Muscle layer of colon (tissue), 2 donors: ENCODE results near the gene NAV2.

ENCODE experiments used
- H3K27ac ChIP-seq: one replicate; pipeline ENCODE4 v1.7.0; 2013; ENCODE audit warnings: low read depth, mild to moderate bottlenecking, low read length, moderate library complexity
- H3K27me3 ChIP-seq, 2 donors: one replicate each; pipeline ENCODE4 v1.7.0; 2013; ENCODE audit warnings: low read length in 2 of 2, mild to moderate bottlenecking in 2 of 2; ENCODE audit not compliant: insufficient read depth in 2 of 2, control insufficient read depth in 1 of 2
- H3K36me3 ChIP-seq: one replicate; pipeline ENCODE4 v1.7.0; 2013; ENCODE audit warnings: mild to moderate bottlenecking, low read length; ENCODE audit not compliant: insufficient read depth
- H3K4me1 ChIP-seq: one replicate; pipeline ENCODE4 v1.7.0; 2013; ENCODE audit warnings: mild to moderate bottlenecking, low read length; ENCODE audit not compliant: insufficient read depth
- H3K4me3 ChIP-seq, 2 donors: one replicate each; pipeline ENCODE4 v1.7.0; 2013; ENCODE audit warnings: low read length in 2 of 2, low read depth in 1 of 2, mild to moderate bottlenecking in 1 of 2, moderate library complexity in 1 of 2
- H3K9ac ChIP-seq: one replicate; pipeline ENCODE4 v1.7.0; 2013; ENCODE audit warnings: low read length
- H3K9me3 ChIP-seq: one replicate; pipeline ENCODE4 v1.7.0; 2013; ENCODE audit warnings: mild to moderate bottlenecking, low read length
- donor health status: abdominal sarcoma.
- donor health status: Adenocarcinoma of cecum.

NAV2 gene

DNA sequence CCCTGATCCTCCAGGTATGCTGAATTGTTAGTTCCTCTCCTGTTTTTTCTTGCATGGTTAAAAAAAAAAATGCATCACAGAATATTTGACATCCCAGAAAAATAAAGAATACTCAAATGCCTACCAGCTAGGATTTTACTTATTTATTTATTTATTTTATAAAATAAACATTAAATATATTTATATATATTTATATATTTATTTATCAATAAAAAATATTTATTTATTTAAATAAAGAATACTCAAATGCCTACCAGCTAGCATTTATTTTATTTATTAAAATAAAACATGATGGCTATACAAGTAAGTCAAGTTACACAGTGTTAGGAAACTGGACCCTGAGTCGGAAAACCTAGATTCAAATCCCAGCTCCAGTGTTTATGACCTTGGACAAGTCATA, 164.1 kb downstream of the NAV2 start:
- H3K27me3 ChIP-seq, result no peaks in the 10 kb centered on the region

DNA sequence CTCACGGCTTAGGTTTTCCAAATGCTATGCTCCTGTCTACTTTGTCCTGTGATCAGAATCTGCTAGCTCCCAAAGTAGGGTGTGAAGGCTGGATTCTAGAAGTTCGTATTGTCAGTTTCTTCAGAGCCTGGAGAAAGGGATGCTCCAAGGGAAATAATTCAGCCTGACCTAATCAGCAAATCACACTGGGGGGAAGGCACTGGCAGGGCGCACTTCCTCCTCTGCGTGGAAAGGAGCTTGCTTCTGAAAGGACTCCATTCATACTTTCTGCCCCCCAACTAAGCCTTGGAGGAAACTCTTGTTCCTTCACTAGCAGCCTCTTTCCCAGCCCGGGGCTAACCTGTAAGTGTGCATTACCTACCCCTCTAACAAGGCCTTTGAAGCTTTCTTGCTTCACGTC, 165.9 kb downstream of the NAV2 start:
- Histone ChIP-seq H3K36me3 (peaks cover 29% of the 10 kb centered on the region), H3K27ac (no peak overlapping the region), H3K9me3 (no peaks in the 10 kb centered on the region), H3K4me1 (peaks cover 25% of the 10 kb centered on the region), H3K27me3 (no peaks in the 10 kb centered on the region), H3K9ac (no peak overlapping the region), H3K4me3 (no peak overlapping the region)

More for the DNA sequence above, 164.1 kb downstream of the NAV2 start:
- peaks cover 25% of the 10 kb centered on the region for H3K4me1 ChIP-seq
- no peak overlapping the region for H3K9ac ChIP-seq
- H3K9me3 ChIP-seq, result no peaks in the 10 kb centered on the region
- no peak overlapping the region for H3K27ac ChIP-seq
- H3K36me3 ChIP-seq, result peaks cover 21% of the 10 kb centered on the region
- H3K4me3 ChIP-seq, result no peak overlapping the region

DNA sequence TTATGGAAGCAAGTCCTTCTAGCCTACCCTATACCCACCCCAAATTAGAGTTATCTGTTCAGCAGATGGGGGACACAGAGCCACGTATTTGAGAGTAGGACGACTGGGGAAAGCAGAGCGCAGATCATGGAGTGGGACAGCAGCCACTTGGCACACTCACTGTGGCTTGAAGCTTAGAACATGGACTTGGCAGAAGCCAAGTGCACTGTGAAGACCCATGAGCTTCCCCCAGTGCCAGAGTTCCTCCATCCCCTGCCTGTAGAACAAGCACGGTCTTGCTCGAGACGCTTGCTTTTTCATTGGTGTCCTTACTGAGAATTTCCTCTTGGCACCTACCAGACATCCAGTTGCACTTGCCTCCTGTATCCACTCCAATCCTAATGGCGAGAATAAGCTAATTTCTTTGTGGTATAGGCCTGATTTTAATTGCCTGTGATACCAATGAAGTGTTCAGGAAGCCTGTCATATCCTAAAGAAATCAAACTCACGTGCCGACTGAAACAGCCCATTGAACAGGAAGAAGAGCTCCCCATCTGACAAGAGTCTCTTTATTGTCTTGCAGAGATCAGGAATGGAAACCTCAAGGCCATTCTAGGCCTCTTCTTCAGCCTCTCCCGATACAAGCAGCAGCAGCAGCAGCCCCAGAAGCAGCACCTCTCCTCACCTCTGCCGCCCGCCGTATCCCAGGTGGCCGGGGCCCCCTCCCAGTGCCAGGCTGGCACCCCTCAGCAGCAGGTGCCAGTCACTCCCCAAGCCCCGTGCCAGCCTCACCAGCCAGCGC, 166.9 kb downstream of the NAV2 start:
- Histone ChIP-seq H3K27me3 (no peaks in the 10 kb centered on the region), H3K4me1 (peaks cover 25% of the 10 kb centered on the region), H3K4me3 (peak overlapping the region in 1 of 2 donors; percentile 6), H3K27ac (no peak overlapping the region), H3K9ac (no peak overlapping the region), H3K36me3 (peaks cover 34% of the 10 kb centered on the region), H3K9me3 (no peaks in the 10 kb centered on the region)

DNA sequence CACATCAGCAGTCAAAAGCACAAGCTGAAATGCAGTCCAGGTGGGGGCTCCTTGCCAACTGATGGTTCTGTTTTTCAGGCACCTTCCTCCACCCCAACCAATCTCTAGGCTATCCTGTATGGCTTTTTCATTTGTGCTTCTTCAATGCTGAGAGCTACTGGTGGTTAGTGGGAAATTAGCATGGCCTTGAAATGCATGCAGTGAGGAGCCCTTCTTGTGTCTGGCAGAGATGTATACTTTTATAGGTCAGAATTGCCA, 167.4 kb downstream of the NAV2 start:
- Histone ChIP-seq H3K9ac (no peak overlapping the region), H3K27ac (no peak overlapping the region), H3K9me3 (no peaks in the 10 kb centered on the region), H3K27me3 (no peaks in the 10 kb centered on the region), H3K4me1 (peaks cover 25% of the 10 kb centered on the region), H3K36me3 (peaks cover 37% of the 10 kb centered on the region), H3K4me3 (no peak overlapping the region)

DNA sequence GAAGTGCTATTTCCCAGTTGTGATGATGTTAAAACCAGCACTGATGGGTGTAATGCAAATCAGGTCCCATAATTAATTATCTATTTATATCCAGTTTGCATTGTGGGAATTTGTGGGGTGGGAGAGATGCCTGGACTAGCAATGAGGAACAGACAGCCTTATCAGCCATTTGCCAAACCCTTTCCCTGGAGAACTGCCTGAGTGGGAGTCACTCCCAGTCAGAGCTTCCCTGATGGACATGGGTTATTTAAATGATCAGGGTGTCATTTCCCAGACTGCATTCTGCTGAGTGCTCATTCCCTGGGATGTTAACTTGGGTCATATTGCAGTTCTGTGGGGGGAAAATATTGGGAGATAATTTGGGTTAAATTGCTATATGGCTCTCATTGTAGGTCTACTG, 168.5 kb downstream of the NAV2 start:
- no peaks in the 10 kb centered on the region for H3K9me3 ChIP-seq
- no peak overlapping the region for H3K9ac ChIP-seq
- H3K36me3 ChIP-seq, result peaks cover 37% of the 10 kb centered on the region
- peaks cover 25% of the 10 kb centered on the region for H3K4me1 ChIP-seq
- no peak overlapping the region for H3K27ac ChIP-seq
- no peaks in the 10 kb centered on the region for H3K27me3 ChIP-seq
- H3K4me3 ChIP-seq, result no peak overlapping the region

DNA sequence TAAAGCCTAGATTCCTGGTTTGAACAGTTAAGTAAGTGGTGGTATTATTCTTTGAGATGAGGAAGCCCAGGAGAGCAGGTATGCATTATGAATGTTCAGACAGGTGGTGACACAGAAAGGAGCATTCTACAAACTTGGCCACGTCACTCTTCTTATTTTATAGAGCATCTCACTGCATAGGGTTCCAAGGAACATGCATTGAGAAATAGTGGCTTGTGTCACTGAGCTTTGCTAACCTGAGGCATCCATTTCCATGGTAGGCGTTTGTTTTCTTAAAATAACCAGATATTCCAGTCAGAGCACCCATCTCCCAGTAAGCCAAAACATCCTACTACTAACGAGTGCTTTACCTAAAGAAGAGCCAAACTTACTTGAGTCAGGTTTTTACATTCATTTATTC, 169.7 kb downstream of the NAV2 start:
- peaks cover 37% of the 10 kb centered on the region for H3K36me3 ChIP-seq
- H3K9me3 ChIP-seq, result no peaks in the 10 kb centered on the region
- H3K9ac ChIP-seq, result no peak overlapping the region
- no peaks in the 10 kb centered on the region for H3K27me3 ChIP-seq
- no peak overlapping the region for H3K27ac ChIP-seq
- no peak overlapping the region for H3K4me3 ChIP-seq
- H3K4me1 ChIP-seq, result peaks cover 25% of the 10 kb centered on the region

DNA sequence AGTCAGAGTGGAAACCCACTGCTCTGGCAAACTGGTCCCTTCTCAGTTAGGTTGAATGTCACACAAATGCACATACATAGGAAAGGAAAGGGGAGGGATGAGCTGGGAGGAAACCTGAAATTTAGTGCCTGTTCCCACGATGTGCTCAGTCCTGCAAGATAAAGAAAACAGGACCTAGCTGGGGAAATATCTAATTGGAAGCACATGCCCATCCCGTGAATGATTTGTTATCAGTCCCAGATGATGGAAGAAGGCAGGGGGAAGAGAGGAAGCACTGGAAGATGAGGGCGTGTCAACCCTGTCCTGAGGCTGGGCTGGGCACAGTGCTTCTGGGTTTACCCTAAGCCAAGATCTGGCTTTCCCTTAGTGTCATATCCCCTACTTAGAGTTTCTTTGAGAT, 173.9 kb downstream of the NAV2 start:
- no peak overlapping the region for H3K4me3 ChIP-seq
- H3K9ac ChIP-seq, result no peak overlapping the region
- peaks cover 20% of the 10 kb centered on the region for H3K36me3 ChIP-seq
- no peaks in the 10 kb centered on the region for H3K9me3 ChIP-seq
- H3K4me1 ChIP-seq, result peaks cover 20% of the 10 kb centered on the region
- H3K27me3 ChIP-seq, result no peaks in the 10 kb centered on the region
- H3K27ac ChIP-seq, result no peak overlapping the region

DNA sequence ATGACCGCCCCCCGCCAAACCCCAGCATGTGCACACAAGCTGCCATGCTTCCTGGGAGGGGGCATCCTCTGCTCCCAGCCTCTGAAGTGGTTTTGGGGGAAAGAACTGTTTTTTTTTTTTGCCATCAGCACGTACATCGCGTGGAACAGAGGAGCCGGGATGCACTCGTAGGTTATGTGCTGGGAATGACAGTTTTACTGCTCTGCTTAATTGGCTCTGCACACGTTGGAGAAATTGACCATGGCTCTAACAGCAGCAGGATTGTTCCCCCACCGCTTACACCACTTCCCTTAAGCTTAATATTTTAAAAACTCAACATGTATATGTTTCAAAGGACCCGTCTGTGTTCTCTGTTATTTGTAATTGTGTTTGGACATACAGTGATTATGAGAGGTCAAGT, 175.2 kb downstream of the NAV2 start:
- Histone ChIP-seq H3K9ac (no peak overlapping the region), H3K9me3 (no peaks in the 10 kb centered on the region), H3K27me3 (no peaks in the 10 kb centered on the region), H3K4me3 (no peak overlapping the region), H3K36me3 (peaks cover 13% of the 10 kb centered on the region), H3K4me1 (peaks cover 24% of the 10 kb centered on the region), H3K27ac (no peak overlapping the region)

DNA sequence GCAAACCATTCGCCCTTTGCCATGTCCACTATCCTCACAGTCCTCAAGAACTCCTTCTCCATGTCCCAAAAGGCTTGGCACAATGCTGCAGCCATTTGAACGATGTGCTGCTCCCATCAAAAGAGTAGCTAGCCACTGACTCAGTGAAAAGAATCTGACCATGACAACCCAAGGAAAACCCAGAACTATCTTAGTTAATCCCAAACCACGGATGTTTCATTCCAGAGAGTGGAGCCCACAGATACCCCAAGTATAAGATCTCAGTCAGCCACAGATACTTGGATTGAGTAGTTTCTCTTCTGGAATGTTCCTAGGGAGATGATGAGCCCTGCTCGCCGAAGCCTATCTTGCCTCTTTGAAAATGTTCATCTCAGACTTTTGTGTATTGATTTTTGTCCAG, 176.9 kb downstream of the NAV2 start:
- H3K9ac ChIP-seq, result no peak overlapping the region
- no peaks in the 10 kb centered on the region for H3K9me3 ChIP-seq
- H3K27ac ChIP-seq, result no peak overlapping the region
- no peaks in the 10 kb centered on the region for H3K27me3 ChIP-seq
- H3K4me3 ChIP-seq, result no peak overlapping the region
- H3K4me1 ChIP-seq, result peaks cover 24% of the 10 kb centered on the region
- H3K36me3 ChIP-seq, result peaks cover 18% of the 10 kb centered on the region

DNA sequence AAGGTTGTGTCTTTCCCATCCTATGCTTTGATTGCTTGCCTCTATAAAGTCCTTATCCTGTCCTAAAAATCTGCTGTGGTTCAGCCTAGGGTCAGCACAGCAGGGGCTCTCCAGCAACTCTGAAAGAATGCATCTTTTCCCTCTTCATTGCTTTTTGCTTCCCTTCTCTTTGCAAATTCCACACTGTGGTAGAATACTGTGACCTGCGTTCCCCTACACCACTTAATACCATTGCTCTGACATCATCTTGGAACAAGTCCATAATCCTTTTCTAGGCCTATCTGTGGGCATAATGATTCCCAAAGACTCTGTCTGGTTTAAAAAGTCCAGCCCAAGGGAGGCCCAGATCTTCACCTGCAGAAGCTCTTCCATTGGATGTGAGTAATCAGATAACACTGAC, 177.7 kb downstream of the NAV2 start:
- H3K4me1 ChIP-seq, result peaks cover 24% of the 10 kb centered on the region

DNA sequence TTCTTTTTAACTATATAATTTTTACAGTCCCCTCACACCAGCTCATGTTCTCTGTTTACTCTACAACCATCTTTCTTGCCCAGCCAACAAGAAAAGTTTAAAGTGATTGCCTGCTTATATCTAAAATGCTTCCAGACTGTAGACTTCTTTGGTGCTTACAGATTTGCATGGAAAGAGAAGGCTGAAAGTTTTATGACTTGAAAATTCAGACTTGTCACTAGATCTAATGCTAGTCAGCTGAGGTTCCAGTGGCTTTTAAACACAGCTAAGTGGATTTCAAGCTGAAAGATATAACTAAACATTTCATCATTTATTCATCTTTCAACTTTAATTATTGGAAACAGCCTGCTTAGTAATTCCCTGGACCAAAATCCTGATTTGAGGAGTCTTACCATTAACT, 178.4 kb downstream of the NAV2 start:
- H3K9ac ChIP-seq, result no peak overlapping the region
- H3K27me3 ChIP-seq, result no peaks in the 10 kb centered on the region
- H3K4me1 ChIP-seq, result peaks cover 24% of the 10 kb centered on the region
- H3K36me3 ChIP-seq, result peaks cover 21% of the 10 kb centered on the region
- H3K27ac ChIP-seq, result no peak overlapping the region
- H3K9me3 ChIP-seq, result no peaks in the 10 kb centered on the region
- H3K4me3 ChIP-seq, result no peak overlapping the region

More for the DNA sequence above, 177.7 kb downstream of the NAV2 start:
- Histone ChIP-seq H3K27me3 (no peaks in the 10 kb centered on the region), H3K4me3 (no peak overlapping the region), H3K9ac (no peak overlapping the region), H3K9me3 (no peaks in the 10 kb centered on the region), H3K36me3 (peaks cover 16% of the 10 kb centered on the region), H3K27ac (no peak overlapping the region)

DNA sequence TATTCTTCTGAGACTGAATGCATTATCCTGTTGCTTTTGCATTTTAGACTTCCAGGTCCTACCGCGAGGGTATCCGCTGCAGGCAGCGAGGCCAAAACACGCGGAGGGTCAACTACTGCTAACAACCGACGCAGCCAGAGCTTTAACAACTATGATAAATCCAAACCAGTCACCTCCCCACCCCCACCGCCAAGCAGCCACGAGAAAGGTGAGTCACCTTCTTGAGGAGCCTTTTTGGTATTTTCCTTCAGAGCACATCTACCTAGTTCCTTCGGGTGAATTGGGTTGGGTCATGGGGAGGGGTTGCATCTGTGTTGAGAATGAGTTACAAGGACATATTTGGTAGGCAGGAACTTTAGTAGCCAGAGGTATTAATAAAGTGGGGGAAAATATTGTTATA, 179.8 kb downstream of the NAV2 start:
- Histone ChIP-seq H3K9me3 (no peaks in the 10 kb centered on the region), H3K4me3 (no peak overlapping the region), H3K36me3 (peaks cover 26% of the 10 kb centered on the region), H3K27ac (no peak overlapping the region), H3K9ac (no peak overlapping the region), H3K4me1 (peaks cover 24% of the 10 kb centered on the region), H3K27me3 (no peaks in the 10 kb centered on the region)
